Measurements from ENCODE around the gene KCNQ4.

- TF ChIP-seq POLR2A (IDR thresholded peaks at IDR 0.05; ENCODE audit: low read depth, low read length) (no peak), POLR2AphosphoS5 (IDR thresholded peaks at IDR 0.05; ENCODE audit: low read depth, low read length) (no peak)
Observed at GRCh38 chr1:40770296-40771070, 13.1 kb upstream of the KCNQ4 start.
